Body of pancreas (tissue), 4 donors: ENCODE measurements around the gene LBH. TPM values are rescaled to one million over a fixed set of nuclear protein-coding genes. Genes with fewer than 3 reads are reported as not detected.

Experiments
- ATAC-seq: fragments of 150-250 bp; one replicate; pipeline ENCODE4 v1.9.1; 2016
- DNase-seq, 4 donors: peaks; one replicate each; pipeline ENCODE4 v3.0.0-alpha.2; 2019
- H3K27ac ChIP-seq, 4 donors: fragments of 200-600 bp; sonication (generic); 1 replicate in 3 of 4; 2 replicates in 1 of 4; pipeline versions ENCODE4 v1.5.1 to v1.6.1; 2016 to 2019; ENCODE audit warnings: mild to moderate bottlenecking in 1 of 4, mixed read lengths in 1 of 4, moderate library complexity in 1 of 4
- H3K27me3 ChIP-seq, 2 donors: fragments of 200-600 bp; sonication (generic); one replicate each; pipeline ENCODE4 v1.6.0; 2016; ENCODE audit warnings: mild to moderate bottlenecking in 1 of 2
- H3K36me3 ChIP-seq, 2 donors: fragments of 200-600 bp; sonication (generic); replicated peaks in 1 of 2; 2 replicates each; pipeline ENCODE4 v1.5.1; 2016; ENCODE audit warnings: low read depth in 2 of 2; ENCODE audit not compliant: insufficient read depth in 1 of 2
- H3K4me1 ChIP-seq: fragments of 200-600 bp; sonication (generic); one replicate; pipeline ENCODE4 v1.6.0; 2016
- H3K4me3 ChIP-seq, 2 donors: fragments of 200-600 bp; sonication (generic); 1 replicate in 1 of 2; 2 replicates in 1 of 2; pipeline ENCODE4 v1.5.1; 2016 to 2019
- H3K9me3 ChIP-seq, 3 donors: fragments of 200-600 bp; sonication (generic); 1 replicate in 2 of 3; 2 replicates in 1 of 3; pipeline ENCODE4 v1.5.1; 2016
- CTCF ChIP-seq, 7 experiments: fragments of 450-650 bp in 4 of 7; fragments of 200-600 bp in 3 of 7; sonication (generic) in 3 of 7; IDR thresholded peaks; one replicate each; pipeline ENCODE4 v1.5.1; 2016 to 2019; ENCODE audit warnings: antibody characterized with exemption in 7 of 7
- POLR2A ChIP-seq, 3 donors: fragments of 450-650 bp; IDR thresholded peaks; one replicate each; pipeline ENCODE4 v1.6.1; 2016; ENCODE audit warnings: antibody characterized with exemption in 3 of 3, mild to moderate bottlenecking in 2 of 3
- WGBS, 2 donors: methylation state at CpG; one replicate each; pipeline ENCODE4 v1.1.5; 2017; 5-methylcytosine and 5-hydroxymethylcytosine counted together
- intact Hi-C: fragments of 100-400 bp; cut with DNase I; formaldehyde crosslinking; loops from one replicate; pipeline ENCODE4 v1.15.1; 2023
- total RNA-seq, 2 donors: library from RNA; depleted of rRNA; stranded (reverse); fragments of >200 nt; gene quantifications; one replicate each; pipeline ENCODE4 v1.1.0, GENCODE V29; 2016

Gene LBH
- total RNA-seq, 2 donors from 2014 or later: 10.9 to 23.1 TPM

- DNase-seq (no peak), ATAC-seq (no peak)
- intact Hi-C loops: no loop called here
- no peak for TF ChIP-seq POLR2A (IDR thresholded peaks at IDR 0.05)
- no peak for TF ChIP-seq CTCF (IDR thresholded peaks at IDR 0.05)
- H3K4me3 ChIP-seq: no peak overlapping the region
- no peaks in the 10 kb centered on the region for H3K36me3 ChIP-seq
- WGBS, 2 donors: 81 to 94% methylated on average over 4 of the region's 4 CpGs
- H3K27me3 ChIP-seq: no peaks in the 10 kb centered on the region
- H3K27ac ChIP-seq: no peak overlapping the region
- no peaks in the 10 kb centered on the region for H3K9me3 ChIP-seq
- peaks cover 15% of the 10 kb centered on the region for H3K4me1 ChIP-seq
Measured at GRCh38 chr2:30276455-30276911, 45.1 kb downstream of the LBH start.

- intact Hi-C loops: no loop called here
- 79 to 94% methylated on average over 3 of the region's 3 CpGs for WGBS, 2 donors
- Histone ChIP-seq H3K27ac (no peak overlapping the region), H3K4me1 (peaks cover 15% of the 10 kb centered on the region), H3K4me3 (no peak overlapping the region), H3K36me3 (no peaks in the 10 kb centered on the region), H3K9me3 (no peaks in the 10 kb centered on the region), H3K27me3 (no peaks in the 10 kb centered on the region)
- TF ChIP-seq CTCF (IDR thresholded peaks at IDR 0.05) (no peak), POLR2A (IDR thresholded peaks at IDR 0.05) (no peak)
- DNase-seq: no peak
- ATAC-seq: no peak
Measured at GRCh38 chr2:30277582-30277981, 46.2 kb downstream of the LBH start.

GRCh38 chr2:30278419-30278818, 47.1 kb downstream of the LBH start:
- intact Hi-C loops: no loop called here
- Histone ChIP-seq H3K4me1 (peaks cover 10% of the 10 kb centered on the region), H3K27me3 (no peaks in the 10 kb centered on the region), H3K4me3 (no peak overlapping the region), H3K27ac (no peak overlapping the region), H3K9me3 (no peaks in the 10 kb centered on the region), H3K36me3 (no peaks in the 10 kb centered on the region)
- TF ChIP-seq POLR2A (IDR thresholded peaks at IDR 0.05) (no peak), CTCF (IDR thresholded peaks at IDR 0.05) (no peak)
- ATAC-seq (no peak), DNase-seq (no peak)
- WGBS, 2 donors: 87 to 100% methylated on average over 1 of the region's 1 CpG

GRCh38 chr2:30280596-30281434, 49.5 kb downstream of the LBH start:
- ATAC-seq: no peak
- WGBS, 2 donors: 86 to 89% methylated on average over 8 of the region's 8 CpGs
- TF ChIP-seq CTCF (IDR thresholded peaks at IDR 0.05) (no peak), POLR2A (IDR thresholded peaks at IDR 0.05) (no peak)

GRCh38 chr2:30282081-30282480, 50.7 kb downstream of the LBH start:
- no peaks in the 10 kb centered on the region for H3K36me3 ChIP-seq
- no peaks in the 10 kb centered on the region for H3K9me3 ChIP-seq
- 90 to 97% methylated on average over 4 to 6 of the region's 6 CpGs for WGBS, 2 donors
- ATAC-seq: no peak
- no peak for DNase-seq
- H3K27ac ChIP-seq: no peak overlapping the region
- no peaks in the 10 kb centered on the region for H3K4me1 ChIP-seq
- no peak overlapping the region for H3K4me3 ChIP-seq
- TF ChIP-seq POLR2A (IDR thresholded peaks at IDR 0.05) (no peak), CTCF (IDR thresholded peaks at IDR 0.05) (no peak)
- intact Hi-C loops: no loop called here
- no peaks in the 10 kb centered on the region for H3K27me3 ChIP-seq

More at GRCh38 chr2:30280596-30281434, 49.5 kb downstream of the LBH start:
- no peak for DNase-seq
- Histone ChIP-seq H3K9me3 (no peaks in the 10 kb centered on the region), H3K27me3 (no peaks in the 10 kb centered on the region), H3K27ac (no peak overlapping the region), H3K36me3 (no peaks in the 10 kb centered on the region), H3K4me3 (no peak overlapping the region), H3K4me1 (no peaks in the 10 kb centered on the region)
- intact Hi-C loops: no loop called here
